K562 (cell line): Measurements from ENCODE around the gene CD36. TPM values are rescaled to one million over a fixed set of nuclear protein-coding genes. Genes with fewer than 3 reads are reported as not detected.
A peak's percentile ranks its signal among the peaks of the same experiment; 100 is the strongest.

Experiments used
- ATAC-seq: fragments of 200-7000 bp; cut with Tn5 transposase; 3 replicates; pipeline ENCODE4 v1.9.1; 2020; ENCODE audit warnings: moderate library complexity
- BruUV-seq: library from RNA; stranded (reverse); fragments of 400-500 nt; replicated peaks from 2 replicates; lab custom pipeline; 2021; lab: Mats Ljungman, UMichigan
- CTCF ChIA-PET: fragments of 300-600 bp; formaldehyde crosslinking; extraction: SDS; loops from one replicate; lab custom pipeline; 2021; ENCODE audit warnings: low intra/inter-chr PET ratio; lab: Yijun Ruan, JAX
- POLR2A ChIA-PET: fragments of 300-600, 350-650 bp; sonication (Branson Sonifier 250); formaldehyde crosslinking; extraction: SDS; loops from one replicate; lab custom pipeline; 2021; ENCODE audit warnings: antibody characterized with exemption, inconsistent platforms; lab: Yijun Ruan, JAX
- DNase-seq, 4 experiments: peaks; one replicate each; pipeline versions ENCODE4 v3.0.0 to v3.0.0-alpha.2; 2011 to 2018; ENCODE audit warnings: low spot score in 3 of 4, mixed read lengths in 3 of 4; ENCODE audit errors: extremely low read depth in 1 of 4
- FAIRE-seq: peaks from 2 replicates; lab custom pipeline; 2011; peaks lifted over from hg19 to GRCh38; lab: Jason Lieb, UNC
- H2AFZ ChIP-seq: 2 replicates; pipeline ENCODE4 v1.6.0; 2011; ENCODE audit warnings: low read depth, low read length, control low read depth, inconsistent platforms
- H3K27ac ChIP-seq: fragments of 200-600 bp; 3 replicates; pipeline ENCODE4 v1.8.0; 2011; ENCODE audit warnings: low read depth, mild to moderate bottlenecking, control low read depth, inconsistent platforms, low read length, moderate library complexity, mixed read lengths; ENCODE audit errors: extremely low read depth
- H3K27me3 ChIP-seq, 2 experiments: fragments of 300-600 bp in 1 of 2; 2 replicates in 1 of 2; 3 replicates in 1 of 2; pipeline versions ENCODE4 v1.6.0 to v1.8.0; 2011; ENCODE audit warnings: inconsistent platforms in 2 of 2, low read length in 2 of 2, mild to moderate bottlenecking in 1 of 2, mixed read lengths in 1 of 2, moderate library complexity in 1 of 2; ENCODE audit not compliant: control insufficient read depth in 2 of 2, insufficient read depth in 2 of 2
- H3K36me3 ChIP-seq: fragments of 300-600 bp; 3 replicates; pipeline ENCODE4 v1.8.0; 2011; ENCODE audit warnings: mild to moderate bottlenecking, low read length, inconsistent platforms; ENCODE audit not compliant: control insufficient read depth, insufficient read depth
- H3K4me1 ChIP-seq, 2 experiments: fragments of 200-600 bp in 1 of 2; replicated peaks in 1 of 2; 2 replicates in 1 of 2; 3 replicates in 1 of 2; pipeline versions ENCODE4 v1.5.1 to v1.8.0; 2011; ENCODE audit warnings: inconsistent platforms in 2 of 2, low read length in 2 of 2, mild to moderate bottlenecking in 1 of 2, mixed read lengths in 1 of 2, moderate library complexity in 1 of 2; ENCODE audit not compliant: control insufficient read depth in 2 of 2, insufficient read depth in 2 of 2
- H3K4me2 ChIP-seq: 2 replicates; pipeline ENCODE4 v1.6.1; 2011; ENCODE audit warnings: low read length, control low read depth, inconsistent platforms, mixed read lengths; ENCODE audit not compliant: insufficient read depth
- H3K4me3 ChIP-seq: fragments of 200-600 bp; sonication (generic), shearing (Covaris generic); 2 replicates; pipeline ENCODE4 v1.5.1; 2016; ENCODE audit warnings: control low read depth, inconsistent platforms
- H3K79me2 ChIP-seq: fragments of 200-600 bp; 3 replicates; pipeline ENCODE4 v1.8.0; 2011; ENCODE audit warnings: low read length, inconsistent platforms; ENCODE audit not compliant: control insufficient read depth, insufficient read depth
- H3K9ac ChIP-seq, 2 experiments: 2 replicates each; pipeline versions ENCODE4 v1.6.0 to v1.6.1; 2011; ENCODE audit warnings: low read depth in 2 of 2, low read length in 2 of 2, control low read depth in 1 of 2, inconsistent platforms in 1 of 2, mild to moderate bottlenecking in 1 of 2, mixed read lengths in 1 of 2; ENCODE audit not compliant: insufficient read depth in 1 of 2
- H3K9me1 ChIP-seq: one replicate; pipeline ENCODE4 v1.6.0; 2011; ENCODE audit warnings: inconsistent platforms, mild to moderate bottlenecking, low read length, moderate library complexity; ENCODE audit not compliant: control insufficient read depth, insufficient read depth
- H3K9me3 ChIP-seq: replicated peaks from 2 replicates; pipeline ENCODE4 v1.5.1; 2011; ENCODE audit warnings: low read depth, low read length, inconsistent platforms; ENCODE audit not compliant: control insufficient read depth, insufficient read depth
- H4K20me1 ChIP-seq: replicated peaks from 2 replicates; pipeline ENCODE4 v1.6.1; 2011; ENCODE audit warnings: low read length, inconsistent platforms, mixed read lengths; ENCODE audit not compliant: control insufficient read depth, insufficient read depth
- CBFA2T3 ChIP-seq: fragments of 450-650 bp; IDR thresholded peaks from 2 replicates; pipeline ENCODE4 v1.6.1; 2017
- KDM4B ChIP-seq, 2 experiments: fragments of 450-650 bp in 1 of 2; sonication (generic) in 1 of 2; IDR thresholded peaks; 2 replicates each; pipeline ENCODE4 v1.6.1; 2016 to 2017; ENCODE audit warnings: borderline replicate concordance in 2 of 2, antibody characterized with exemption in 1 of 2, low read depth in 1 of 2, mild to moderate bottlenecking in 1 of 2
- MYC ChIP-seq, 2 experiments: fragments of 250-450 bp in 1 of 2; sonication (Bioruptor Pico) in 1 of 2; IDR thresholded peaks; 2 replicates each; pipeline versions ENCODE4 v1.5.1 to v1.6.1; 2012 to 2021; ENCODE audit warnings: low read depth in 2 of 2, borderline replicate concordance in 1 of 2, improper control_type of control experiment in 1 of 2, low read length in 1 of 2, mild to moderate bottlenecking in 1 of 2, moderate library complexity in 1 of 2
- PRMT5 ChIP-seq: sonication (generic); formaldehyde crosslinking; IDR thresholded peaks from 2 replicates; pipeline ENCODE4 v1.5.0; 2020; ENCODE audit warnings: missing genetic modification reagents
- RBM39 ChIP-seq: fragments of 200-400 bp; formaldehyde crosslinking; optimal IDR thresholded peaks from 2 replicates; pipeline ENCODE3; 2018; ENCODE audit warnings: low read depth, low read length
- SNIP1 ChIP-seq: fragments of 450-650 bp; IDR thresholded peaks from 2 replicates; pipeline ENCODE4 v1.7.1; 2017; ENCODE audit warnings: low read depth, mild to moderate bottlenecking
- WGBS: fragments of 100-300 bp; shearing (Covaris generic); methylation state at CpG from one replicate; pipeline ENCODE4 v1.1.6; 2016; ENCODE audit warnings: low coverage, mixed read lengths; ENCODE audit not compliant: insufficient coverage; ENCODE audit errors: missing lambda C conversion rate; 5-methylcytosine and 5-hydroxymethylcytosine counted together
- in situ Hi-C: fragments of 300-500 bp; cut with MboI; formaldehyde crosslinking; loops from 4 replicates; pipeline ENCODE4 v1.15.0; 2018; ENCODE audit warnings: inconsistent platforms, mixed read lengths
- intact Hi-C: fragments of 100-400 bp; cut with micrococcal nuclease; formaldehyde crosslinking; loops from 2 replicates; pipeline ENCODE4 v1.14.2; 2022
- polyA plus RNA-seq, 8 experiments: library from polyadenylated mRNA; depleted of rRNA in 4 of 8; stranded (reverse) in 5 of 8; unstranded in 3 of 8; fragments of >200 nt; fragmentation: Nextera tagmentation in 2 of 8; fragmentation: Illumina TruSeq in 1 of 8; extraction: Ambion mirVana in 2 of 8; extraction: Trizol in 1 of 8; gene quantifications; 2 replicates each; pipeline versions ENCODE4 v1.2.1 to v1.2.3, GENCODE V29; 2011 to 2014; ENCODE audit warnings: inconsistent platforms in 1 of 8, missing spikeins in 1 of 8
- total RNA-seq, 7 experiments: library from RNA; depleted of rRNA in 6 of 7; stranded (reverse); fragments of >200 nt in 6 of 7; fragmentation: Illumina TruSeq in 2 of 7; extraction: Trizol in 2 of 7; gene quantifications; 2 replicates each; pipeline versions ENCODE4 v1.2.1 to v1.2.3, GENCODE V29; 2011 to 2021; ENCODE audit warnings: low replicate concordance in 1 of 7
- TF ChIP-seq, protein P1 (sequence below): sonication (generic); formaldehyde crosslinking; IDR thresholded peaks from 2 replicates; pipeline ENCODE4 v1.8.0; 2022; ENCODE audit warnings: missing genetic modification reagents, mild to moderate bottlenecking, moderate library complexity, borderline replicate concordance
- TF ChIP-seq, protein P2 (sequence below): fragments of 450-650 bp; IDR thresholded peaks from 2 replicates; pipeline ENCODE4 v1.6.1; 2017; ENCODE audit warnings: antibody characterized with exemption
- TF ChIP-seq, protein P3 (sequence below): sonication (generic); formaldehyde crosslinking; IDR thresholded peaks from 2 replicates; pipeline ENCODE4 v1.8.0; 2022; ENCODE audit warnings: missing genetic modification reagents, mild to moderate bottlenecking, borderline replicate concordance

The CD36 gene
- total and polyA plus RNA-seq, 9 of the 15 experiments (the other 6 are each of a cell fraction or from before 2014, with no cell fraction given): 0.09 to 4.0 (median 0.42) TPM

DNA sequence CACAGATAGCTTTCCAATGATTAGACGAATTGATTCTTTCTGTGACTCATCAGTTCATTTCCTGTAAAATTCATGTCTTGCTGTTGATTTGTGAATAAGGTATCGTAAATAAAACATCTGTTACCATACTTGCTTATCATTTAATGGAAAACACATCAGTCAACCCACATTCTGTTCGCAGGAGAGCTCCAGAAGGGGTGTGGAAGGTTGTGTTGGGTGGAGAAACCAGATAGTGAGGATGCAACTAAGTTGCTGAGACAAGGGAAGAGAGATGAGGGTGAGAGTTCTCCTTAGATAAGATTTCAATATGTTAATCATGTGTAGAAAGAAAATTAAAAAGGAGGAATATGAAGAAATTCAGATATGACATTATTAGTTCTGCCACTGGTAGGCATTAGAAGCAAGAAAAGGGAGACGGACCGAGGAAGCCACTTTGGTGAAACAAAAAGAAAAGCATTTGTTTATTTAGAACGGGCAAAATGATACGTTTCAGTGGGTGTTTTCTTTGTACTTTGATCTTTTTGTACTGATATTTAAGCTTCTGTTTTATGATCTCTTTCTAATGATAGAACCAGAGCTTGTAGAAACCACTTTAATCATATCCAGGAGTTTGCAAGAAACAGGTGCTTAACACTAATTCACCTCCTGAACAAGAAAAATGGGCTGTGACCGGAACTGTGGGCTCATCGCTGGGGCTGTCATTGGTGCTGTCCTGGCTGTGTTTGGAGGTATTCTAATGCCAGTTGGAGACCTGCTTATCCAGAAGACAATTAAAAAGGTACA, 7.8 kb downstream of the CD36 start:
- Histone ChIP-seq H3K4me1 (no peaks in the 10 kb centered on the region), H3K4me3 (no peak overlapping the region), H3K36me3 (no peaks in the 10 kb centered on the region), H4K20me1 (no peaks in the 10 kb centered on the region), H3K9ac (no peak overlapping the region), H3K27ac (no peak overlapping the region), H3K9me3 (no peaks in the 10 kb centered on the region), H2AFZ (no peak overlapping the region), H3K27me3 (no peaks in the 10 kb centered on the region), H3K9me1 (no peaks in the 10 kb centered on the region), H3K4me2 (no peak overlapping the region), H3K79me2 (no peaks in the 10 kb centered on the region)
- 2% methylated on average over 9 of the region's 9 CpGs for WGBS
- ATAC-seq (no peak), FAIRE-seq (no peak), DNase-seq (peak in 2 of 4 experiments; percentile 3 to 9)
- CTCF ChIA-PET: no interaction called here
- in situ Hi-C loops: no loop called here
- peak; percentile 15; the same call in 1 of the 2 replicates for TF ChIP-seq CBFA2T3
- TF ChIP-seq PRMT5: no peak
- no TSS peak for BruUV-seq
- intact Hi-C loops: no loop called here
- POLR2A ChIA-PET: no interaction called here

DNA sequence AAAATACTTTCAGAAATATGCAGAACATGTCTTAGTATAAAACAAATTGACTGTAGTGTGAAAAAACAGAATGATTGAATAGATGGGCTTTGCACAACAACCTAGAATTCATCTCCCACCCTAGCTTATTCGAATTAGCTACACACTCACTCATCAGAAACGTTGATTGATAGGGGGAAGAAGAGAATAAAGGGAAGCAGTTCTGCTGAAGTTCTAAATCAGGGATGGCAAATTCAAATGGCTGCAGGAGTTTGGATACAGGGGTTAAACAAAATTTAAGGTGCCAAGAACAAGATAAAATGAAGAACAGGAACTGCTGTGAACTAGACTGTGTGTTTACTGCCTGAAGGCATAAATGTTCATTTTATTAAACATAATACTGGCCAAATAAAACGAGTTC, 9.0 kb downstream of the CD36 start:
- no peak overlapping the region for H3K27ac ChIP-seq
- no peaks in the 10 kb centered on the region for H3K27me3 ChIP-seq
- no peak overlapping the region for H3K9ac ChIP-seq
- intact Hi-C loops: no loop called here
- ChIA-PET CTCF (no interaction called here), POLR2A (no interaction called here)
- no peaks in the 10 kb centered on the region for H3K9me1 ChIP-seq
- H3K9me3 ChIP-seq: no peaks in the 10 kb centered on the region
- ATAC-seq (no peak), FAIRE-seq (no peak), DNase-seq (no peak)
- no peaks in the 10 kb centered on the region for H4K20me1 ChIP-seq
- no peaks in the 10 kb centered on the region for H3K79me2 ChIP-seq
- H3K4me1 ChIP-seq: no peaks in the 10 kb centered on the region
- no peak overlapping the region for H3K4me3 ChIP-seq
- in situ Hi-C loops: no loop called here
- WGBS: 4% methylated on average over 3 of the region's 3 CpGs
- H3K4me2 ChIP-seq: no peak overlapping the region
- H2AFZ ChIP-seq: no peak overlapping the region
- no TSS peak for BruUV-seq
- H3K36me3 ChIP-seq: no peaks in the 10 kb centered on the region
- TF ChIP-seq KDM4B (IDR thresholded peaks at IDR 0.05; ENCODE audit: borderline replicate concordance in 2 of 2, low read depth in 1 of 2) (no peak), MYC (IDR thresholded peaks at IDR 0.05; ENCODE audit: low read depth, low read length) (no peak), MYC (CRISPR knock-in tag; IDR thresholded peaks at IDR 0.05; ENCODE audit: borderline replicate concordance, low read depth) (no peak), SNIP1 (no peak), RBM39 (no peak)
- TF ChIP-seq, protein P1, sequence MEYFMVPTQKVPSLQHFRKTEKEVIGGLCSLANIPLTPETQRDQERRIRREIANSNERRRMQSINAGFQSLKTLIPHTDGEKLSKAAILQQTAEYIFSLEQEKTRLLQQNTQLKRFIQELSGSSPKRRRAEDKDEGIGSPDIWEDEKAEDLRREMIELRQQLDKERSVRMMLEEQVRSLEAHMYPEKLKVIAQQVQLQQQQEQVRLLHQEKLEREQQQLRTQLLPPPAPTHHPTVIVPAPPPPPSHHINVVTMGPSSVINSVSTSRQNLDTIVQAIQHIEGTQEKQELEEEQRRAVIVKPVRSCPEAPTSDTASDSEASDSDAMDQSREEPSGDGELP (CRISPR knock-in tag): no peak
- TF ChIP-seq, protein P2, sequence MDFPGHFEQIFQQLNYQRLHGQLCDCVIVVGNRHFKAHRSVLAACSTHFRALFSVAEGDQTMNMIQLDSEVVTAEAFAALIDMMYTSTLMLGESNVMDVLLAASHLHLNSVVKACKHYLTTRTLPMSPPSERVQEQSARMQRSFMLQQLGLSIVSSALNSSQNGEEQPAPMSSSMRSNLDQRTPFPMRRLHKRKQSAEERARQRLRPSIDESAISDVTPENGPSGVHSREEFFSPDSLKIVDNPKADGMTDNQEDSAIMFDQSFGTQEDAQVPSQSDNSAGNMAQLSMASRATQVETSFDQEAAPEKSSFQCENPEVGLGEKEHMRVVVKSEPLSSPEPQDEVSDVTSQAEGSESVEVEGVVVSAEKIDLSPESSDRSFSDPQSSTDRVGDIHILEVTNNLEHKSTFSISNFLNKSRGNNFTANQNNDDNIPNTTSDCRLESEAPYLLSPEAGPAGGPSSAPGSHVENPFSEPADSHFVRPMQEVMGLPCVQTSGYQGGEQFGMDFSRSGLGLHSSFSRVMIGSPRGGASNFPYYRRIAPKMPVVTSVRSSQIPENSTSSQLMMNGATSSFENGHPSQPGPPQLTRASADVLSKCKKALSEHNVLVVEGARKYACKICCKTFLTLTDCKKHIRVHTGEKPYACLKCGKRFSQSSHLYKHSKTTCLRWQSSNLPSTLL: no peak
- TF ChIP-seq, protein P3, sequence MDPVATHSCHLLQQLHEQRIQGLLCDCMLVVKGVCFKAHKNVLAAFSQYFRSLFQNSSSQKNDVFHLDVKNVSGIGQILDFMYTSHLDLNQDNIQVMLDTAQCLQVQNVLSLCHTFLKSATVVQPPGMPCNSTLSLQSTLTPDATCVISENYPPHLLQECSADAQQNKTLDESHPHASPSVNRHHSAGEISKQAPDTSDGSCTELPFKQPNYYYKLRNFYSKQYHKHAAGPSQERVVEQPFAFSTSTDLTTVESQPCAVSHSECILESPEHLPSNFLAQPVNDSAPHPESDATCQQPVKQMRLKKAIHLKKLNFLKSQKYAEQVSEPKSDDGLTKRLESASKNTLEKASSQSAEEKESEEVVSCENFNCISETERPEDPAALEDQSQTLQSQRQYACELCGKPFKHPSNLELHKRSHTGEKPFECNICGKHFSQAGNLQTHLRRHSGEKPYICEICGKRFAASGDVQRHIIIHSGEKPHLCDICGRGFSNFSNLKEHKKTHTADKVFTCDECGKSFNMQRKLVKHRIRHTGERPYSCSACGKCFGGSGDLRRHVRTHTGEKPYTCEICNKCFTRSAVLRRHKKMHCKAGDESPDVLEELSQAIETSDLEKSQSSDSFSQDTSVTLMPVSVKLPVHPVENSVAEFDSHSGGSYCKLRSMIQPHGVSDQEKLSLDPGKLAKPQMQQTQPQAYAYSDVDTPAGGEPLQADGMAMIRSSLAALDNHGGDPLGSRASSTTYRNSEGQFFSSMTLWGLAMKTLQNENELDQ (CRISPR knock-in tag): no peak
